HG03565 (cell line): ENCODE results near the gene RUSF1.
A peak's percentile ranks its signal among the peaks of the same experiment; 100 is the strongest.

Experiments used
- ATAC-seq: cut with Tn5 transposase; IDR thresholded peaks from one replicate; pipeline ENCODE4 v1.9.1; 2021; ENCODE audit warnings: mild to moderate bottlenecking, moderate library complexity; ENCODE audit not compliant: unreplicated experiment

The RUSF1 gene

GRCh38 chr16:31471241-31471874 lies 36.8 kb downstream of the RUSF1 start:
- no peak for ATAC-seq

GRCh38 chr16:31470615-31471014 lies 37.6 kb downstream of the RUSF1 start:
- ATAC-seq = no peak

GRCh38 chr16:31467858-31468257 lies 40.3 kb downstream of the RUSF1 start:
- ATAC-seq = no peak

- ATAC-seq = peak; percentile 59
These were observed 40.9 kb downstream of the RUSF1 start for GRCh38 chr16:31467151-31467773.

GRCh38 chr16:31466381-31466841 lies 41.8 kb downstream of the RUSF1 start:
- ATAC-seq = no peak

- ATAC-seq = no peak
These were observed 42.3 kb downstream of the RUSF1 start for GRCh38 chr16:31465788-31466370.

GRCh38 chr16:31464781-31465260 lies 43.4 kb downstream of the RUSF1 start:
- no peak for ATAC-seq

- ATAC-seq = no peak
These were observed 43.8 kb downstream of the RUSF1 start for GRCh38 chr16:31464348-31464769.

- no peak for ATAC-seq
These were observed 46.0 kb downstream of the RUSF1 start for GRCh38 chr16:31461921-31462804.

- no peak for ATAC-seq
These were observed 46.8 kb downstream of the RUSF1 start for GRCh38 chr16:31461201-31461920.

GRCh38 chr16:31460582-31461002 lies 47.6 kb downstream of the RUSF1 start:
- ATAC-seq = no peak

- peak; percentile 61 for ATAC-seq
These were observed 48.3 kb downstream of the RUSF1 start for GRCh38 chr16:31459687-31460581.

GRCh38 chr16:31458844-31459686 lies 49.1 kb downstream of the RUSF1 start, which contains the start of gene ARMC5:
TSS of gene ARMC5 (plus strand) at chr16:31459501. CDS start at chr16:31459525, 24 bp downstream.
- peak; percentile 61 for ATAC-seq

- ATAC-seq = no peak
These were observed 49.9 kb downstream of the RUSF1 start for GRCh38 chr16:31458073-31458843.

GRCh38 chr16:31456988-31457360 lies 51.2 kb downstream of the RUSF1 start:
- ATAC-seq = no peak

- ATAC-seq = no peak
These were observed 52.4 kb downstream of the RUSF1 start for GRCh38 chr16:31455601-31456314.
